Glomerular visceral epithelial cell (primary cell): ENCODE results near the gene SEPTIN1.

Source experiments
- DNase-seq: peaks from one replicate; pipeline ENCODE4 v3.0.0-alpha.2; 2016; ENCODE audit errors: extremely low spot score

SEPTIN1 gene

DNA sequence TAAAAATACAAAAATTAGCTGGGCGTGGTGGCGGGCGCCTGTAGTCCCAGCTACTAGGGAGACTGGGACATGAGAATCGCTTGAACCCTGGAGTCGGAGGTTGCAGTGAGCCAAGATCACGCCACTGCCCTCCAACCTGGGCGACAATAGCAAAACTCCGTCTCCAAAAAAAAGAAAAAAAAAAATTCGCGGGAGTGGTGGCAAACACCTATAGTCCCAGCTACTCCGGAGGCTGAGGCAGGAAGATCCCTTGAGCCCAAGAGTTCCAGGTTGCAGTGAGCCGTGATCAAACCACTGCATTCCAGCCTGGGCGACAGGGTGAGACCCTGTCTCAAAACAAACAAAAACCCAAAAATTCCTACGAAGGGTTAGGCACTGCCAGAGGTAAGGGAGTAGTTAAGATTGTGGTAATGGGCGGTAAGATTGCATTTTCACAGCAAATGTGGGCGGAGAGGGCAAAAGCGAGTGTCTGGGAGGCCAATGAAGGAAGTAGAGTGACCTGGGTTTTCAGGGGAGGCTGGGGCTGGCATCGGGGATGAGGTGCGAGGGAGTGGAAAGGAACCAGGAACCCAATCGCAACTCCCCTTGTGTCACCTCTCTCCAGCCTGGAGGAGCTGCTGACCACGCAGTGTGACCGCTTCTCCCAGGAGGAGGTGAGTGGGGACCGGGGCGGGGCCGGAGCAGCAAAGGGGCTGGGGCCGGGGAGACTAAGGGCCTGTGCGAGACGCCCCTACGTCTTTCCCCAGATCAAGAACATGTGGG is 5.1 kb downstream of the SEPTIN1 start:
- DNase-seq = no peak

DNA sequence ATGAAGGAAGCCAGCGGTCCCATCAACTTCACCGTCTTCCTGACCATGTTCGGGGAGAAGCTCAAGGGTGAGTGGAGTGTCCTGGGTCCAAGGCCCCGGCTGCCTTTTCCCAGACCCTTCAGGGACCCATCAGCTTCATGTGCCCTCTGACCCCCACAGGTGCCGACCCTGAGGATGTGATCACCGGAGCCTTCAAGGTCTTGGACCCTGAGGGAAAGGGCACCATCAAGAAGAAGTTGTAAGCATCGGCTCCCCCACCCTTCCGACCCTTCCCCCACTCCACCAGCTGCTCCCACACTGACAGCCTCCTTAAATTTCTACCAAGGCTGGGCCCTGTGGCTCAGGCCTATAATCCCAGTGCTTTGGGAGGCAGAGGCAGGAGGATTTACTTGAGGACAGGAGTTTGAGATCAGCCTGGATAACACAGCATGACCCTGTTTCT is 5.9 kb downstream of the SEPTIN1 start:
- no peak for DNase-seq

DNA sequence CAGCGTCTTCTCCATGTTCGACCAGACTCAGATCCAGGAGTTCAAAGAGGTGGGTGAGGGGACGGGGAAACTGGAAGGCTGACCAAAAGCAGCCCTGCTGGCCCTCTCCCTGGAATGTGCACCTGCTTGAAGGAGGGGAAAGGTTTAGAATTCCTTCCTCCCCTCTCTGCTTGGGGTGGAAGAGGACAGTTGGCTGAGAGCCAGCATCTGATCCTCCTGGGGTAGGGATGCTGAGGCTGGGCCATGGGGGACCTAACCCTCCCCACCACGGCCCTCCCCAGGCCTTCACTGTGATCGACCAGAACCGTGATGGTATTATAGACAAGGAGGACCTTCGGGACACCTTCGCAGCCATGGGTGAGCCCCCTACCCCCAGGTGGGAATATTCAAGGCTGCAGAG is 6.5 kb downstream of the SEPTIN1 start:
- DNase-seq = no peak

DNA sequence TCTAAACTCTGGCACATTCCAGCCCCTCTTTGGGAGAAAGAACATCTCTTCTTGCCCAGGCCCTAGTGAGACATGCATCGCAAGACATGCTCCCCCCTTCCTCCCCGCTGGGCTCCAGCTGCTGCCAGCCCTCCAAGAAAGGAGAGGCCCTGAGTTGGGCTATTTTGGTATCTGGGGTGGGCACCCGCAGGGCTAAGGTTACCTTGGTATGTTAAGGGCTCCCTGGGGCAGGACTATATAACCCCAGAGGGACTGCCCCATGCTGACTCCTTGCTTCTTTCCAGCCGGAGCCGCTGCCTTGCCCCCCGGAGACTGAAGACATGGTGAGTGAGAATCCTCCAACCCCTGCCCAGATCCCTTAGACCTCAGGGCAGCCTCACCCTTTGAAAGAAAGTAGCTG is 7.8 kb downstream of the SEPTIN1 start, which contains the start of gene MYL11:
MYL11 (plus strand) TSS at position 265 of the 400 bp plus-strand sequence; CDS start at position 321, 56 bp downstream.
- no peak for DNase-seq

DNA sequence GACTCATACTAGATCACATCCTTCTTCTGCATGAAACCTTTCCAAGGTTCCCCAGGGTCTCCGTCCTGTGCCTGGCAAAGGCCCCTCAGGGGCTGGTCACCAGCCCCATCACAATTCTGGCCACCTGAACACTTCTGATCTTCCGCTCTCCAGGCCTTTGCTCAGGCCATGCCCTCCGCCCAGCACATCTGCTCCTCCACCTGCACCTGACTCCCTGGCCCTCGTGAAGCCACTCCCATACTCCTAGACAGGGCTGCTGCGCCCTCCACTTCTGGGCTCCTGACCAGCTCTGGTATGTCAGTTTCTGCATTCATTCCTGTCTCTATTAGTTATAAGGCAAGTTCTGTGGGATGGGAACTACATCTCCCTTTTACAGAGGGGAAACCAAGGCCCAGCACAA is 9.6 kb downstream of the SEPTIN1 start:
- no peak for DNase-seq

DNA sequence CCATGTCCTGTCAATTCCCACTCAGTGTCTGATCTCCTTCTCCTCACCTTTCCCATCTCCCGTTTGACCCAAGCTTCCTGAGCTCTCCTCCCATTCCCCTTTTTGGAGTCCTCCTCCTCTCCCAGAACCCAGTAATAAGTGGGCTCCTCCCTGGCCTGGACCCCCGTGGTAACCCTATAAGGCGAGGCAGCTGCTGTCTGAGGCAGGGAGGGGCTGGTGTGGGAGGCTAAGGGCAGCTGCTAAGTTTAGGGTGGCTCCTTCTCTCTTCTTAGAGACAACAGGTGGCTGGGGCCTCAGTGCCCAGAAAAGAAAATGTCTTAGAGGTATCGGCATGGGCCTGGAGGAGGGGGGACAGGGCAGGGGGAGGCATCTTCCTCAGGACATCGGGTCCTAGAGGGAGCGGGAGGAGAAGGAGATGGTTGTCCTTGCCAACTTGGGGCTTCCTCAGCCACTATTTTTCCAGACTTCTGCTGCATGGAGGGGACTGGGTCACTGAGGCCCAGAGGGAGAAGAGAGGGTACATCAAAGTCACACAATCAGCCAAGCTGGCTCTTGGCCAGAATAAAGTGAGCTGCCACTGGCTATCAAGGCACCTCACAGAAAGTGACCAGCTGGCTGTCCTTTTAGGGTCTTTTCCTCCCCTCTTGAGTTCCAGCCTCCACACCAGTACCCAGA is 10.2 kb downstream of the SEPTIN1 start:
- DNase-seq = no peak

DNA sequence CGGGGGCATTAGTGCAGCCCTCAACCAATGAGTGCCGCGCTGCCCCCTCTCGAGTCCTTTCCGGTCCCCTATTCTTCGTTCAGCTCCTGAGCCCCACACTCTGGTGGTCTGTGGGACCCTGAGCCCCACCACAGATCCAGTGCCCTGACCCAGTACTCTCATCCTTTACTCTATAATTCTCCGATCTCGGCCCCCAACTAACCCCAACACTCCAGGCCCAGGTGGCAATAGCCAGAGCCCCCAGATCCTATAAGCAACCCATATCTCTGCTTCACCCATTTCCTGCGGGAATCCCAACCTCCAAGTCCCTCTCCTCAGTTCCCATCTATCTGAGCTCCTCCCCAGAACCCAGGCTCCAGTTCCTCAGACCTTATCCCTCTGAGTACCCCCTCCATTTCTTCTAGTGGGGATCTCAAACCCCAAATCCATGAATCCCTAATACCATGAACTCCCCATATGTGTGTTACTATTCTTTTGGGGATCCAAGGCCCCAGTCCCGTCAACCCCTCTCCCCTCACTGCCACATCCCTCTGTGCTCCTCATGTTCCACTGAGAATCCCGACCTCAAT is 11.0 kb downstream of the SEPTIN1 start:
- no peak for DNase-seq

DNA sequence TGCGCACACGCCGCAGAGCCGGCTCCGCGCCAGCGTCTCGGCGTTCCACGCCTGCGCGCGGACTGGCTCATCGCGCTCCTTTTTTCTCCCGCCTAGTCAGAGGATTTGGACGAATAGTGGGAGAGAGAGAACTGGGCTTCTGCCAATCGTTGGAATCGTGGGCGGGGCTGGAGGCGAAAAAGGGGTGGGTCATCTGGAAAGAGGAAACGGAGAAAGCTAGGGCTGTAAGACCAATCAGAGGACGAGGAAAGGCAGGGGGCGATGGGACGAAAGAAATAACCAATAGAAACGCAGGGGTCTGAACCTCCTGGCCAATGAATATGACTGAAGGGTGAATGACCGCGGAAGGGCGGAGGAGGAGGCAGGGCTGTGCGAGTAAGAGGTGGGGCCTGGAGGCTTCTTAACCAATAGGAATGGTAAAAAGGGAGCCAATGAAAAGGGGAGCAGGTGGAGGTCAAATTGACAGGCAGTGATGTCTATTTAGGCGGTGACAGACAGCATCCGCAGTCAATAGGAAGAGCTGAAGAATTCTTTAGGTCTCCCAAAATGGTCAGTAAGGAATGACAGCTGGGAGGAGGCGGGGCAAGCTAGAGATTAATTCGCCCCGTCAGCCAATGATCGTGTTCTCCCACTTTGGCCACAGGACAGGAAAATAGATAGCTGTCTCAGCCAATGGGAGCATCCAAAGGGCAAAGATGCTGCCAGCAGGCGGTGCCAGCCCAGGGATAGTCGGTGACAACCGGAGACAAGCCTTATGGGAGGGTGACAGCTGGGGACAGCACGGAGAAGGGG is 11.7 kb downstream of the SEPTIN1 start, which contains the start of gene TBC1D10B:
TBC1D10B (minus strand) TSS at position 39 of the 792 bp plus-strand sequence. CDS start 311 bp downstream, outside the sequence.
- peak; percentile 100 for DNase-seq

DNA sequence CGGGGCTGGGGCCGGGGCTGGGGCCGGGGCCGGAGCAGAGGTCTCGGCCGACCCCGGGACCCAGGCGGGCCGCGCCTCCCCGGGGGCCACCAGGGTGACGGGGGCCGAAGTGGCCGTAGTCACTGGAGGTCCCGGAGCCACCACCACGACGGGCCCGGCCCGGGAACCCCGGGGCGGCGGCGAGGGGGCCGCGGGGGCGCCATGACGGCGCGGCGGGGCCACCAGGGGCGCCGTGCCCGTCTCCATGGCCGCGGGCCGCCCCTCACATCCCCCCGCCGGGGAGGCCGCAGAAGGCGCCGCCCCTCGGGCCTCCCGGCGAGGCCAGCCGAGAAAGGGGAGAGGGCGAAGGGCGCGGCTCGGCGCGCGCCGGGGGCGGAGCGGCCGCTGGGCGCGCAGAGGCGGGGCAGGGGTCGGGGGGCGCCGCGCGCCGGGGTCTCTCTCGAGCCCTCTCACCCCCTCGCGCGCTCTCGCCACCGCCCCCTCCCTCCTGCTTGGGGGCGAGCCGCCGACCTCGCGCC is 12.4 kb downstream of the SEPTIN1 start:
- DNase-seq = no peak

DNA sequence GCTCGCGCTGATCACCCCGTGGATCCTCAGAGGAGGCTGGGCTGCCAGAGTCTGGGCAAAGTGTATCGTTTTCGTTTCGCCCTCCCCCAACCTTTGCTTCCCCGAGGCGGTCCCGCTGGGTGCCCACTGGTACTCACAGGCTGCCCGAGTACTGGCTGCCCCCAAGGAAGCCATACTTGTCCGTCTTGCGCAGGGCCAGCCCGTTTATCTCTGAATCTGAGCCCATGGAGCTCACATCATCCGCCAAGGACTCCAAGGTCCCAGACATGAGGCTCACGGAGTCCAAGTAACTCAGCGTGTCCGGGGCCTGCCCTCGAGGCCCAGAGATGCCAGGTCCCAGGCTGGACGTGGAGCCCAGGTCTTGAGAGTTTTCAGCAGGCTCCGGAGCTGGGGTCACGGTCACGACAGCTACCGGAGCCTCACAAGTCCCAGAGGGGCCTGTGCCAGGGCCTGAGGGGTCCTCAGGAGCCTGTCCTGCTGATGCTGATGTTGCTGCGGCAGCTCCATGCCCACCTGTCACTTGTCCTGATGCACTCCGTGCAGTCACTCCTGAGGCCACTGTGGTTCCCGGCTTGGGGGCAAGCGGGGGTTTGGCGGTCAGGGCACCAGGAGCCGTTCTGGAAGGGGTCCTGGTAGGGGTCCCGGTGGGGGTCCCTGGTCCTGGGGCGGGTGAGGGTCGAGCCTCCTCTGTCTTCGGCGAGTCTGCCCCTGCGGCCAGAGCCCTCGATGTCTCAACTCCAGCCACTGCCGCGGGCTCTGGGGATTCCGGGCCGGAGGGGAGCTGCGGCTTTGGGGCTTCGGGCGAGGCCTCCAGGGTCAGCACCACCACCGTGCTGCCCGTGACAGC is 13.0 kb downstream of the SEPTIN1 start:
- DNase-seq = no peak

DNA sequence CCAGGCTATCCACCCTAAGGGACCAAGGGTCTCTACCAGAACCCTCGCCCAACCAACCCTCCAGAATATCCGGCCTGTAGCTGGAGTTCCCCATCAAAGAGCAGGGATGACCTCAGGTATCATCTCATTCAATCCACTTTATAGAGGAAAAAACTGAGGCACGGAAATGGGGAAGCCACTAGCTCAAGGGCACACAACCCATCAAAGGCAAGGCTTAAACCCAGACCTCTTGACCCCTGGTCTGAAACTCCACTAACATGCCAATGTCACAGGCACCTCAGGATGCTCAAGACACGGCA is 13.6 kb downstream of the SEPTIN1 start:
- DNase-seq = no peak

DNA sequence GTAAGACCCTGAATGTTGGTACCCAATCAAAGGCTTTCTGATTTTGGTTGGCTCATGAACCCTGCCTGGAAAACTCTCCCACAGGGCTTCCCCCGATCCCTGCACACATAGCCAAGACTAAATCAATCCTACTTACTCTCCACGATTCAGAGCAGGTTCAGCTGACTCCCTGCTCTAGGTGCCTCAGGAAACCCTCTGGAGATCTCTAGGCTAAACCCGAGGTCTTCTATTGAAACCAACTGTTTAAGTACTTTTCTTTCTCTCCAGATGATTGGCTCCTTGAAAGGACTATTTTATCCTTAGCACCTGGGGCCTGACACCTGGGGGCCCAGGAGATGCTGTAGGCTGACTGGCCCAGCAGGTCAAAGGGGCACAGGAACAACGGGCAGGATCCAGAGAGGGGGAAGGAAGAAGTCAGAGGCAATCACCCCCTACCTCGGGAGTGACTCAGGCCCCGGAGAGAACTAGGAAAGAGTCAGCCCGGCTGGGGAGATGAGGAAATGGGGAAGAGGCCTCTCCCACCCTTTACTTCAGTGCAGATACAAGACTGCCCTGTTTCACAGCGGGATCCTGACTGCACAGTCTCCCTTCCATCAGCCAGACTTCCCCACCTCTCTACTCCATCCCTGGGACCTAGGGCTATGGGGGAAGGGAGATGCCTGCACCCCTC is 14.1 kb downstream of the SEPTIN1 start:
- DNase-seq = peak; percentile 59

DNA sequence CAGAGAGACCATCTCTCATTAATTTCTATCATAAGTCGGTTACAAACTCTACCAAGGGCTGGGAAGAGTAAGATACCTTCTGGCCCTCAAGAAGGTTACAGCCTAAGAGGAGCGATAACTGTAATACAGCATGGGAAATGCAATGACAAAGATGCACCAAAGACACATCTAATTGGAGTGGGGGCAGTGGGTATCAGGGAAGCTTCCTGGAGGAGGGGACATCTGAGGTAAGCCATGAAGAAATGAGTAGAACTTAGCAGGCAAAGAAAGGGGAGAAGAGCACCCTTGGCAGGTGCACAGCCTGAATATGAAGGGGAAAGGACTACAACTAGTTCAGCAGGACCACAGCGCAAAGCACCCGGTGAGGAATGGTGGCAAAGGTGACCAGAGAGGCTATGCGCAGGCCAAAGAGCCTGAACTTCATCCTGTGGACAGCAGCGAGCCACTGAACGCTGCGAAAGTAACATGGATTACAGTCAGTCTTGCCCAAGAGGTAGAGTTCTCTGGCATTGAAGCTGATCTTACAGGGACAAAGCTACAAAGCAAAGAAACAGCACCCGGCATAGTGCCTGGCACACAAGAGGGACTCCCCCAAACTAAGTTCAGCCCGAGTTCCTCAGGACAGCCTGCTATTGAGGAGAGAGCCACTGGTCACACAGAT is 14.9 kb downstream of the SEPTIN1 start:
- DNase-seq = no peak

DNA sequence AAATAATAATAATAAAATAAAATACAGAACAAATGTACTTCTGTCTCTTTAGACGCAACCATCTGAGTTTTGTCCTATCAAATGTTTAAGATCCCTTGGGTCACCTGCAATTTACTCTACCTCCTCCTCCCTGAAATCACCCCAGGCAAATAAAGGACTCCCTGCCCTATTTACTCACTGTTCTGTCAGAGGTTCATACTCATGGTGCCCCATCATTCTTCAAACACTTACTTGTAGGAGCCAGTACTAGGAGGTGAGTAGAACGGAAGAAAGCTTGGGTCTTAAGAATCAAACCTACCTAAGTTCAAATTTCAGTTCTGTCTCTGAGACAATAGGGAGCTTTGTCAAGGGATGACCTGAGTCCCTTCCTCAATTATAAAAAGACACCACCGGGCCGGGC is 15.8 kb downstream of the SEPTIN1 start:
- no peak for DNase-seq

DNA sequence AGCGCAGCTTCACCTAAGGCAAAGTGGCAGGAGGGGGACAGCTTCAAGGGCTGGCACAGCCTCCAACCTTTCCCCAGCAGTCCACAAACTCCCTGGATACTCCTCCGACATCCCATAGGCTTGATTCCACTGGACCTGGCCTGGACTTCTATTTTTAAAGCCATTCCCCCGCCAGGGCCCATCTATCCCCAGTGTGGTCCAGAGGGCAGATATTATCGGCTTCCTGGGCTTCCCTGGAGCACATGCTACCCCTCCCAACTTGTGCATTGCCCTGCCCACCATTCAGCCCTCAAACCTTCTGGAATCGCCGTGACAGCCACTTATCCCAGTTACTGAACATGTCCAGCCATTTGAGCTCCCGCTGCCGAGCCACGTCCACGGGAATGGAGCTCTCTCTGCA is 17.2 kb downstream of the SEPTIN1 start:
- no peak for DNase-seq

DNA sequence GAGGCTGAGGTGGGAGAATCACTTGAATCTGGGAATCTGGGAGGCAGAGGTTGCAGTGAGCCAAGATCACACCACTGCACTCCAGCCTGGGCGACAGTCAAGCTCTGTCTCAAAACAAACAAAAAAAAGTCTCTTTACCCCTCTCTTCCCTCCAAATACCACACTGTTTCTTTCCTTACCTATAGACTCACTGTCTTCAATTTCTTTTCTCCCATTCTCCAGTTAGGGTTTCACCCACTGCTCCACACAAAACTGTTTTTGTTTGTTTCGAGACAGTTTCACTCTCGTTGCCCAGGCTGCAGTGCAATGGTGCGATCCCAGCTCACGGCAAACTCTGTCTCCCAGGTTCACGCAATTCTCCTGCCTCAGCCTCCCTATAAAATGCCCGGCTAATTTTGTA is 21.2 kb downstream of the SEPTIN1 start:
- DNase-seq = no peak

DNA sequence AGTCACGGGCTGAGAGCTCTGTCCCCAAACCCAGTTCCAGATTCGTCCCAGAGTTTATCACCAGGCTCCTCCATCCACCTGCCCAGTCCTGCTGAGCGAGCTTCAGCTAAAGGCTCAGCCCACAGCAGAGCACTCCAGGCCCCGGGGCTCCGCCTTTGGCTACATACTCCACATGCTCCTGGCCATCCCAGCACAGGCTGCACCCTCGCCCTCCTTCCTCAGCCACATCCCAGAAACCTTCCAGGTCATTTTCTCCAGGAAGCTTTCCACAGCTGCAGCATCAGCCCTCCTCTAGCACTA is 22.5 kb downstream of the SEPTIN1 start:
- DNase-seq = no peak

DNA sequence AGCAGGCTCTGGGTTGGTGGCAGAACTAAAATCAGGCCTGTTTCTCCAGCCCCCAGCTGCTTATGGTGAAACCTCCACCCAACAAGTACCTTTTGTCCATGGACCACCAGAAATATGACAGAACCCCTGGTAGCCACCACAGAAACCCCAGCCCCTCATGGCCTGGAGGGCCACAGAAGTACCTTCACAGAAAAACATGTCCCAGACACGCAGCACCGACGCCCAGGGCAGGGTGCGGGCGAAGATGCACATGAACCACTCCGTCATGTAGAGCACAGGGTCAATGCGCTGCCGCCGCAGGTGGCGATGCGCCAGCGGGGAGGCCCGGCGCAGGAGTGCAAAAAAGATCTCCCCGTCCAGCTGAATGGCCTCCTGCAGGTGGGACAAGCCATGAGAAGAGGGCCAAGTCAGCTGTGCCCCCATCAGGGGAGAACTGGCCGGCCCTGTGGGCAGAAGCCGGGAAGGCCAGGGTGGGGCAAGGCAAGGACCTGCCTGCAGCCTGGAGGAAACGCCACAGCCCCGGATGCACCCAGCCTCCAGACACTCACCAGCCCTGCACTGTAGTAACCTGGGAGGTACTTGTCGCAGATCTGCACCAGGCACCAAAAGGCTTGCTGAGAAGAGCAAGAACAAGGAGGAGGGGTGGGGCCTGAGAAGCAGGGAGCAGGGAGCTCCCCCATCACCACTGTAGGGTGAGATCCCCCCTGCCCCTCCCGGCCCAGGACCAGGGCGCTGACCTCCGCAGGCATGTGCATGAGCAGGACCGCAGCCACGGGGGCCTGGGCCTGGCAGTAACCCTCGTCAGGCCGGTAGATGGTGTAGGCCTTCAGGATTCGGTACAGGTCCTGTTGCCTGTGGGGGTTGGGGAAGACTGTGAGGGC is 23.1 kb downstream of the SEPTIN1 start:
- no peak for DNase-seq

DNA sequence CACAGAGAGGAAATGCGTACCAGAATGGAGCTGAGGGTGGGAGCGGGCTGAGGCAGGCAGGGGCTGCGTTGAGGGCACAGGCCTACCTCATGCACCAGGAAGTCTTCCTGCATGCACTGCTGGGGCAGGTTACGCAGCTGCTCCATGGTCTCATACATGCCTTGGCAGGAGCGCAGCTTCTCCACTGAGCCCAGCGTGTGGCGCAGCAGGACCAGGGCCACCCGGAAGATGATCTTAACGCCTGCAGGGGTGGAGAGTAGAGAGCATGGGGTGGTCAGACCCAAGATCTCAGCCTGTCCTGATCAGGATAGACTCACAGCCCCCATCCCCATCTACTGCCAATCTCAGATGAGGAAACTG is 23.8 kb downstream of the SEPTIN1 start:
- DNase-seq = no peak
